NCI-H146 treated with DMSO at 0.1 percent for 48 hours (cell line): ENCODE data around the gene RNF223.
"Not testable (repeated sequence)": the region's sequence is repeated elsewhere in the genome, so short reads cannot be mapped to it uniquely, and the experiment has no call there.

Experiments used
- DNase-seq: peaks from one replicate; lab custom pipeline; 2025; ENCODE audit not compliant: unreplicated experiment; lab: John Stamatoyannopoulos, UW

Gene RNF223

GRCh38 chr1:1061682-1062345, 12.3 kb downstream of the RNF223 start:
- no peak for DNase-seq

- DNase-seq = no peak
Observed at GRCh38 chr1:1060281-1061000, 13.7 kb downstream of the RNF223 start.

- DNase-seq = peak; percentile 25
Observed at GRCh38 chr1:1059494-1060280, 14.4 kb downstream of the RNF223 start.

GRCh38 chr1:1058921-1059493, 15.1 kb downstream of the RNF223 start:
- no peak for DNase-seq

- no peak for DNase-seq
Observed at GRCh38 chr1:1058088-1058905, 15.8 kb downstream of the RNF223 start.

- DNase-seq = not testable (repeated sequence)
Observed at GRCh38 chr1:1057769-1058087, 16.4 kb downstream of the RNF223 start.

- DNase-seq = no peak
Observed at GRCh38 chr1:1055841-1056736, 18.0 kb downstream of the RNF223 start.

- no peak for DNase-seq
Observed at GRCh38 chr1:1054971-1055370, 19.1 kb downstream of the RNF223 start.

GRCh38 chr1:1054099-1054700, 19.9 kb downstream of the RNF223 start:
- no peak for DNase-seq

GRCh38 chr1:1053682-1054081, 20.4 kb downstream of the RNF223 start:
- DNase-seq = no peak

GRCh38 chr1:1053022-1053421, 21.1 kb downstream of the RNF223 start:
- DNase-seq = no peak

- no peak for DNase-seq
Observed at GRCh38 chr1:1052003-1052840, 21.9 kb downstream of the RNF223 start.

- DNase-seq = no peak
Observed at GRCh38 chr1:1051127-1051810, 22.8 kb downstream of the RNF223 start.

GRCh38 chr1:1050577-1051052, 23.5 kb downstream of the RNF223 start:
- no peak for DNase-seq

GRCh38 chr1:1049318-1050165, 24.6 kb downstream of the RNF223 start:
- no peak for DNase-seq

GRCh38 chr1:1048765-1049164, 25.3 kb downstream of the RNF223 start:
- peak; percentile 2 for DNase-seq

- no peak for DNase-seq
Observed at GRCh38 chr1:1047963-1048362, 26.1 kb downstream of the RNF223 start.
